ENCODE results near the gene GJA4.
"Not testable (repeated sequence)": the region's sequence is repeated elsewhere in the genome, so short reads cannot be mapped to it uniquely, and the experiment has no call there.

GJA4 gene

DNA sequence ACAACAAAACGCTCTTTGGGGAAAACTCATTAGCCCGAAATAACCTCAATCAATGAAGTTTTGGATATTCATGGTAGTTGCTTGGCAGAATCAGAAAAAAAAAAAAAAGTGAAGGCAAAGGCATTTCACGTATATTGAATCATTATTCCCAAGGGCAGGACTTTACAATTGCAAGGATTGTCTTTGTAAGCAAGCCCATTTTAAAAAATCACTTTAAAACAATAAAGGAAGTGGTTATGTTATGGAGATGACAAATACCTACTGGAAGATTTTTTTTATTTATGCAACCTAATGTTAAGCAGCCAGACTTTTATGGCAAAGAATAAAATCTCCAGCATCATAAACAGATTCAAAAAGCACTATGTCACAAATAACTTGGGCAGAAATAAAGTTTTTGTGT, 23.9 kb upstream of the GJA4 start:
- TF ChIP-seq, protein P1, sequence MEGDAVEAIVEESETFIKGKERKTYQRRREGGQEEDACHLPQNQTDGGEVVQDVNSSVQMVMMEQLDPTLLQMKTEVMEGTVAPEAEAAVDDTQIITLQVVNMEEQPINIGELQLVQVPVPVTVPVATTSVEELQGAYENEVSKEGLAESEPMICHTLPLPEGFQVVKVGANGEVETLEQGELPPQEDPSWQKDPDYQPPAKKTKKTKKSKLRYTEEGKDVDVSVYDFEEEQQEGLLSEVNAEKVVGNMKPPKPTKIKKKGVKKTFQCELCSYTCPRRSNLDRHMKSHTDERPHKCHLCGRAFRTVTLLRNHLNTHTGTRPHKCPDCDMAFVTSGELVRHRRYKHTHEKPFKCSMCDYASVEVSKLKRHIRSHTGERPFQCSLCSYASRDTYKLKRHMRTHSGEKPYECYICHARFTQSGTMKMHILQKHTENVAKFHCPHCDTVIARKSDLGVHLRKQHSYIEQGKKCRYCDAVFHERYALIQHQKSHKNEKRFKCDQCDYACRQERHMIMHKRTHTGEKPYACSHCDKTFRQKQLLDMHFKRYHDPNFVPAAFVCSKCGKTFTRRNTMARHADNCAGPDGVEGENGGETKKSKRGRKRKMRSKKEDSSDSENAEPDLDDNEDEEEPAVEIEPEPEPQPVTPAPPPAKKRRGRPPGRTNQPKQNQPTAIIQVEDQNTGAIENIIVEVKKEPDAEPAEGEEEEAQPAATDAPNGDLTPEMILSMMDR (IDR thresholded peaks at IDR 0.05; ENCODE audit: low read depth, low read length, missing control alignments): no peak
- DNase-seq (ENCODE audit: extremely low read depth, low read depth): no peak
- H3K4me3 ChIP-seq (replicated peaks; ENCODE audit: low read depth, low read length): no peak overlapping the region

DNA sequence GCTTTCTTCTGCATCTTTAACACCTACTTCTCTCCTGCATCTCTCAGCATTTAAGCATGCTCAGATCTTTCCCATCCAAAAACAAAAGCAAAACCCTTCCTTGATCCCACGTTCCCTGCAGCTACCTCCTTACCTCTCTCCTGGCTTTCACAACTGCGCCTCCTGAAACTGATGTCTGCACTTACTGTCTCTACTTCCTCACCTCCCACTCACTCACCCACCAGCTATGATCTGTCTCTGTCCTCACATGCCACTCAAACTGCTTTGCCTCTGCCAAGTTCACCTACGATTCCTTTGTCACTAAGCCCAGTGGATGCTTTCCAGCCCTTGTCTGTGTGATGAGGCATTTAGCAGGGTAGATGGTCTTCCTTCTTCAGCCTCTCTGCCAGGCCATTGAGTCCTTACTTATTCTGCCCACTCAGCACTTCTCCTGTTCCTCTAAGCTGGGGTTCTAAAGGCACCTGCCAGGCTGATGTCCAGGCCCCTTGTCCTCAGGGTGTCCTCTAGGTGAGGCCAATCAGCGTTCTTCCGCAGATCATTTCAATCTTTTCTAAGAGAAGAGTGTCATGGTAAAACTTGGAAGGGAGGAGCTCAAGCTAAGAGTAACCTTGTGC, 21.8 kb upstream of the GJA4 start:
- TF ChIP-seq, protein P1 (IDR thresholded peaks at IDR 0.05; ENCODE audit: low read depth, low read length, missing control alignments): no peak
- H3K4me3 ChIP-seq (replicated peaks; ENCODE audit: low read depth, low read length): no peak overlapping the region
- DNase-seq (ENCODE audit: extremely low read depth, low read depth): no peak

DNA sequence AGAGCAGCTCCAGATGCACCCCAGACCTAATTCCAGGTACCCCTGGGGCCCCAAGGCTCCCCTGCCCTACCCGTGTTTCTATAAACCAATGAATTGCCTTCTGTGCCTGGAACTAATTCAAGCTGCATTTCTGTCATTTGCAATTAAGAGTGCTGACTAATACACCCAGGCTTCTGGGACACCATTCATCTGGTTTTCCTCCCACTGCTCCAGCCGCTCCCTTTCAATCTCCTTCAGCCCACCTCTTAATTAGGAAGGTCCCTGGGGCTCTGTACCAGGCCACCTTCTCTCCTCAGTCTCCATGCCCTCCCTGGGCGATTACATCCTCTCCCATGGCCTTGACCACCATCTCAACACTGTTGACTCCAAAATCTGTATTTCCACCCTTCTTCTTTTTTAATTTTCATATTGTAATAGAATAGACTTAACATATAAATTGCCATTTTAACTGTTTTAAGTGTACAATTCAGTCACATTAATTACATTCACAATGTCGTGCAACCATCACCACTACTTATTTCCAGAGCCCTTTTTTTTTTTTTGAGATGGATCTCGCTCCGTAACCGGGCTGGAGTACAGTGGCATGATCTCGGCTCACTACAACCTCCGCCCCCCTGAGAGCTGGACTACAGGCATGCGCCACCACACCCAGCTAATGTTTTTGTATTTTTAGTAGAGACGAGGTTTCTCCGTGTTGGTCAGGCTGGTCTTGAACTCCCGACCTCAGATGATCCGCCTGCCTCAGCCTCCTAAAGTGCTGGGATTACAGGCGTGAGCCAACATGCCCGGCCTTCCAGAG, 21.0 kb upstream of the GJA4 start:
- no peak overlapping the region for H3K4me3 ChIP-seq (replicated peaks; ENCODE audit: low read depth, low read length)
- no peak for DNase-seq (ENCODE audit: extremely low read depth, low read depth)
- TF ChIP-seq, protein P1 (IDR thresholded peaks at IDR 0.05; ENCODE audit: low read depth, low read length, missing control alignments): no peak

DNA sequence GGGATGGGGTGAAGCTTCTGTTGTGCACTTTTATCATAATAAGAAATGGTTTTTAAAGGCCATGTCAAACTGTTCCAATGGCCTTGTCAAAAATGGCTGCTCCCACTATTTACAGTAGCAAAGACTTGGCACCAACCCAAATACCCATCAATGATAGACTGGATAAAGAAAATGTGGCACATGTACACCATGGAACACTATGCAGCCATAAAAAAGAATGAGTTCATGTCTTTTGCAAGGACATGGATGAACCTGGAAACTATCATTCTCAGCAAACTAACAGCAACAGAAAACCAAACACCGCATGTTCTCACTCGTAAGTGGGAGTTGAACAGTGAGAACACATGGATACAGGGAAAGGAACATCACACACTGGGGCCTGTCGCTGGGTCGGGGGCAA, 19.7 kb upstream of the GJA4 start:
- not testable (repeated sequence) for H3K4me3 ChIP-seq (replicated peaks; ENCODE audit: low read depth, low read length); DNase-seq (ENCODE audit: extremely low read depth, low read depth)

DNA sequence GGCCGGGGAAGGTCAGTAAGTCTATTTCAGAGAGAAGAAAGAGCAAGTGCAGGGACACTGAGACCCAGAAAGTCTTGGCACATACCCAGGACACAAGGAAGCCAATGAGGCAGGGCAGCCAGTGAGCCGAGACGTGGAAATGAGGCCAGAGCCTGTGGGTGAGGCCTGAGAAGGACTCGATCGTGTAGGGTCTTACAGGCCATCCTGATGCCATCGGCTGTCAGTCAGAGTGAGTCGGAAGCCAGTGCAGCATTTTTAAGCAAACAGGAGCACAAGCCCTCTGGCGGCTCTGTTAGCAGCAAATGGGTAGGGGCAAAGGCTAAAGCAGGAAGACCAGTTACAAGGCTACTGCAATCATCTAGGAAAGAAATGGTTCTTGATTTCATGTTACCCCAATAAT, 17.8 kb upstream of the GJA4 start:
- TF ChIP-seq, protein P1 (IDR thresholded peaks at IDR 0.05; ENCODE audit: low read depth, low read length, missing control alignments): no peak
- no peak for DNase-seq (ENCODE audit: extremely low read depth, low read depth)
- H3K4me3 ChIP-seq (replicated peaks; ENCODE audit: low read depth, low read length): no peak overlapping the region

DNA sequence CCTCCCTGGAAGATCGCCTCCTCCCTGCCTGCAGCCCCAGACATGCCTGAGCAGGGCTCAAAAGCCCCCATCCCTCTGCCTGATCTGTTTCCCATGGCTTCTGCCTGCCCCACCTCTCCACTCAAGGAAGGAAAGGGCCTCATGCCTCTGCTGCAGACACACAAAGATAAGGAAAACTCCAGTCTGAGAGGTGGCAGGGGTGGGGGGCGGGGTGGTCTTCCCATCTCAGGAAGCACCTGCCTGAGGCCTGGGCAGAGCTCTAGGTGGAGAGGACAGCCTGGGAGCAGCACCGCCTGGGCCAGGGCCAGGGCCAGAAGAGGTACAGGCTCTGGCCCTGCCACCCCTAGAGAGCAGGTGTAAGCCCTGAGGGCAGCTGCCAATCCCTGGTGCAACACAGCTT, 15.9 kb upstream of the GJA4 start:
- H3K4me3 ChIP-seq (replicated peaks; ENCODE audit: low read depth, low read length): no peak overlapping the region
- TF ChIP-seq, protein P1 (IDR thresholded peaks at IDR 0.05; ENCODE audit: low read depth, low read length, missing control alignments): no peak
- no peak for DNase-seq (ENCODE audit: extremely low read depth, low read depth)

DNA sequence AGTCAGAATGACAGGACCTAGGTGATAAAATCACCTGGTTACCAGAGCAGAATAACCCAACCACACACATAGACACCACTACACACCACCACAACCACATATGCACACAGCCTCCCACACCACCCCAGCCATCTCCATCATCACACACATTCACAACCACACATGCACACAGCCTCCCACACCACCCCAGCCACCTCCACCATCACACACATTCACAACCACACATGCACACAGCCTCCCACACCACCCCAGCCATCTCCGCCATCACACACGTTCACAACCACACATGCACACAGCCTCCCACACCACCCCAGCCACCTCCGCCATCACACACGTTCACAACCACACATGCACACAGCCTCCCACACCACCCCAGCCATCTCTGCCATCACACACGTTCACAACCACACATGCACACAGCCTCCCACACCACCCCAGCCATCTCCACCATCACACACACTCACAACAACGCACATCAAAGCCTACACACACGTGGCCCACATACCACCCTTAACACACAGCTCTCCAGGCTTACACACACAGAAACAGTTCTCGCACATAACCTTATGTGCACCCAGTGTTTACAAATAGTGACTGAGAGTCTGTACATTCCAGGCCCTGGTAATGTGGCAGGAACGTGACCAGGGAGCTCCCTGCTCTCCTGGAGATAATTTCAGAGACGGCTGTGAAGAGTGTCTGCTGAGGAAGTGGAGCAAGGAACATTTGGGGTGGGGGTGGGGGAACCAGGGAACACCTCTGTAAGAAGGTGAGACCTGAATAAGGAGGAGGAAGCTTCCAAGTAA, 15.1 kb upstream of the GJA4 start:
- H3K4me3 ChIP-seq (replicated peaks; ENCODE audit: low read depth, low read length): no peak overlapping the region
- TF ChIP-seq, protein P1 (IDR thresholded peaks at IDR 0.05; ENCODE audit: low read depth, low read length, missing control alignments): no peak
- no peak for DNase-seq (ENCODE audit: extremely low read depth, low read depth)

Data from HFF-Myc (cell line).